Femur (tissue), 1 donor: Measurements from ENCODE around the gene RNF43.

Experiments
- DNase-seq: peaks from one replicate; pipeline ENCODE4 v3.0.0-alpha.2; 2017

RNF43 gene

DNA sequence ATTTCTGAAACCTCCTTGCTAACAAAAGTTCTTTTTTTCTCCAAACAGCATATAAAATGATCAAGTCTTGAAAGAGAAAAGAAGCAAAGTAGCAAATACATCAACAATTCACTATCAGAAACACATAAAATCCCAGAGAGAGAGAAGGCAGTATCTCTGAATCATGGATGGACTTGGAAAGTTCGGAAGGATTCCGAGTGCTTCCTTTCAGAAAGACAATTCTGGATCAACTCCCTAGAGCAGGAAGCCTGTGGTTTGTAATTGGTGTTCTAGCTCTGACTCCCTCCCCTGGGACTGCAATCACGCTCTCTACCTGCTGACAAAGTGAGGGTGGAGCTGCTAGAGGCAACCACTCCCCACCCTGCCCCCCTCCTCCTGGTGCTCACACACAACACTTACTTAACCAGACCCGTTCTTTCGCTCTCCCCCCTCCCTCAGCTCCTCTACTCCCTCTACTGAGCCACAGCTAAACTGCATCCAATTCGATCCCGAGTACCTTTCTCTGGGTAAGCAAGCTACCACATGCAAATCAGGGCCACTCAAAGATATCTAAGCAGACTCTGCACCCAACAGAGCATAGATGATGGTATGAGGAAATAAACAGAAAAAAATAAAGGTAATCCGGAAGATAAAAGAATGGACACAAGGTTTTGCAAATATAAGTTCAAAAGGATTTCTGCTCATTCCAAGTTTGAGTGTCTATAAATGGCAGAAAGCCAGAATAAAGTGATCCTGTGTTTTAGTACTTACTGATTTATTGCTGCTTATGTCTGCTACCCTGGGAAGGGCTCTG is at the start of gene RNF43:
Gene RNF43, minus strand, starts transcription at position 235 of the 793 bp plus-strand sequence. CDS start 1,957 bp downstream, outside the sequence.
- peak; percentile 84 for DNase-seq

- no peak for DNase-seq
Observed at GRCh38 chr17:58455491-58455890, 38.2 kb upstream of the RNF43 start.

DNA sequence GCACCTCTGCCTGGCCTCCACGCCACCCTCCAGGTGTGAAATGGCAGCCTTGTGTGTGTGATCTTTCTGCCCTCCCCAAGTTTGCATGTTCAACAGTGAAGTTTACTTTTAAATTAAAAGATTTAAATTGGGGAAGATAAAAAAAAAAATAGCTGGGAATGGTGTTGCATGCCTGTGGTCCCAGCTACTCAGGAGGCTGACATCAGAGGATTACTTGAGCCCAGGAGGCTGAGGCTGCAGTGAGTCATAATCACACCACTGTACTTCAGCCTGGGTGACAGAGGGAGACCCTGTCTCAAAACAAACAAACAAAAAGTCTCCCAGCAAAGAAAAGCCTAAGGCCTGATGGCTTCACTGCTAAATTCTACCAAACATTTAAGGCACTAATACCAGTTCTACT is 35.4 kb upstream of the RNF43 start:
- no peak for DNase-seq

GRCh38 chr17:58447039-58447975 is 30.0 kb upstream of the RNF43 start:
- peak; percentile 71 for DNase-seq

DNA sequence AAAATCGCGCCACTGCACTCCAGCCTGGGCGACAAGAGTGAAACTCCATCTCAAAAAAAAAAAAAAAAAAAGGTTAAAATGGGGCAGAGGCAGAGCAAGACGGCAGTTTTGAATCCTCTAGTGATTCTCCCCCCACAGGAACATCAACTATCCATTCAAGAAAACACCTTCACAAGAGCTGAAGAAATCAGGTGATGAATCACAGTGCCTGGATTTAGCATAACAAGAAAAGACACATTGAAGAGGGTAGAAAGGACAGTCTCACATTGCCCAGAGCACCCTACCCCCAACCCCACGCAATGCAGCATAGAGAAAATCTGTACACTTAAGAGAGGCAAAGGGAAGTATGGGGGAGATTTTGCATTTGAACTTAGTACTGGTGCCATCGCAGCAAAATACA is 28.8 kb upstream of the RNF43 start:
- no peak for DNase-seq

DNA sequence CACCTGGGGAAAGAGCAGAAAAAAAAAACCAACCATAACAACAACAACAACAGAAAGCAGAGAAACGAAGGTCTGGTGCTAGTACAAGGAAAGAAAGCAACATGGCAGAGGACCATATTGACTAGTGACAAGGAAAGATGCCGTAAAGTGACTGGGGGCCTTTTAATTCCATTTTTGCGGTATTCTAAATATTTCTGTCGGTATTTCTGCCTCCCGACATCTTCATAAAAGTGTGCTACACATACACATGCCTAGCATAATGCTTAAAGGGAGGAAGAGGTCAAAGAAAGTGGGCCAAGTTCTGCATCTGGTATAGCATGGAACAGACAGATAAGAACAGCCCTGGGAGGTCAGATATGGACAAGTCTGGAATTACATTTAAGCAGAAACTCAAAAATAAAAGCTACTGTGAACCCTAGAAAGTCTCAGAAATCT is 19.5 kb upstream of the RNF43 start:
- DNase-seq = no peak

DNA sequence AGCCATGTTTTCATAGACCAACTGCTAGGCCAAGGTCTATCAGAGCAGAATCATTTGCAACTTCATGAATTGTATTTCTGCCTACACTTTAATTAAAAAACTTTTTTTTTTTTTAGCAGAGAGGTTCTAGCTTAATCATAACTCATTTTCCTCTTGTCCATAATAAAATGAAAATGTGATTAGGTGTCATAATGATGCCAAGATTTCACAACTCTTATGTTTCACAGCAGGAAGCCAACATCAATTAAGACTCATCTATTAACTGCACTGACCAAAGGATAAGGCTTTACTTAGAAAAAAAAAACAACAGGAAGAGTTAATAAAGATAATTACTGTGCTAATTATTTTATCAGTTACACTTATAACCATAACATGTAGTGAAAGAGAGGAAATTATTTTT is 18.9 kb upstream of the RNF43 start:
- DNase-seq = no peak

- no peak for DNase-seq
Observed at GRCh38 chr17:58432806-58433573, 15.7 kb upstream of the RNF43 start.

- no peak for DNase-seq
Observed at GRCh38 chr17:58427807-58428206, 10.5 kb upstream of the RNF43 start.

DNA sequence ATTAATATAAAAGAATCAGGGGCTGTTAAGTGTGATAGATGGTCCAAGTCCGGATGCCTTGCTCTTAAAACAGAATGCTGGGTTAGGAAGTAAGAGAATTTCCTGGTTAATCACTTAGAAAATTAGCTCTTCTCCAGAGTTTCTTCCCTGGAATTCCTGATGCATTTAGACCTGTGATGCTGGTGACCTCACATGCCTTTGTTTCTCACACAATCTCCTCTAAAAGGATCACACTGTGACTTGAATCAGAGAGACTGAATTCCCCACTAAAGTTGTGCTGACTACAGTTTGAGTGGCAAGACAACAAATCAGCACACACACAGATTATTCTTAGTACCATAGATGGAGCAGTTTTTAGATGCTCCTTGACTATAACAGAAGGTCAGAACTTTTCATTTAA is 4.4 kb upstream of the RNF43 start:
- DNase-seq = no peak

DNA sequence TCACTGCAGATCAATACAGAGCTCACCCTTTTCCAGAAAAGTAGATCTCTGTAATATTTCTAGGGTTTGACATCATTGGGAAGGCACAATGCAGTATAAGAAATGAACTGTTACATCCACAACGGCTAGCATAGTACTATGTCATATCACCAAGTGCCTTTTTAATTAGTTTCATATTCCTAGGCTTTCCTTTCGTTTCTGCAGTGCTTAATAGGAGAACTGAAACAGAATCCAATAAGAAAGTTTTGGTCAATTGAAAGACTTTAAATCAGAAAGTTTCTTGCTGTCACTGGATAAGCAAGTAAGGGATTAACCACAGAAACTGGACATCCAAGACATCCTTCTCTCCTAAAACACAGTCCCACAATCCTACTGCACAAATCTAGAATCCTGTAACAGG is 3.5 kb upstream of the RNF43 start:
- no peak for DNase-seq

GRCh38 chr17:58416937-58417299 is 416 bp downstream of the RNF43 start:
- no peak for DNase-seq

- no peak for DNase-seq
Observed at GRCh38 chr17:58416396-58416795, 938 bp downstream of the RNF43 start.

GRCh38 chr17:58415371-58416055 is 1.8 kb downstream of the RNF43 start:
- DNase-seq = no peak

- no peak for DNase-seq
Observed at GRCh38 chr17:58414596-58414997, 2.7 kb downstream of the RNF43 start.

DNA sequence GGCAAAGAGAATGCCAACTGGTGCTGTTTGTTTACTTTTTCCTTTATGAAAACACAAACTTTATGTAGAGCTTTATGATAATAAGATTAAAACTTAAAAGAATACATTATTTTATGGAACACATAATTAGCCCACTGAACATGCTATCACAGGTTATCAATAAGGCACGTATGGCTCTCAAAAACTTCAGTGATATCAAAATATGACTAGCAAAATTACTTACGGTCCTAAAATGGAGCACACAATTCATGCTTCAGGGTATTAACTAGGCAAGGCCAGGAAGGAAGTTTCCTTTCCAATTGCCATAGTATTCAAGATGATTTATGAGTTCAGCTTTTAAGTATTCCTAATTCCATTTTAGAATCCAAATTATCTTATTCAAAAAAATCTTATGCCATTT is 3.6 kb downstream of the RNF43 start:
- no peak for DNase-seq

- DNase-seq = no peak
Observed at GRCh38 chr17:58412961-58413586, 4.3 kb downstream of the RNF43 start.

DNA sequence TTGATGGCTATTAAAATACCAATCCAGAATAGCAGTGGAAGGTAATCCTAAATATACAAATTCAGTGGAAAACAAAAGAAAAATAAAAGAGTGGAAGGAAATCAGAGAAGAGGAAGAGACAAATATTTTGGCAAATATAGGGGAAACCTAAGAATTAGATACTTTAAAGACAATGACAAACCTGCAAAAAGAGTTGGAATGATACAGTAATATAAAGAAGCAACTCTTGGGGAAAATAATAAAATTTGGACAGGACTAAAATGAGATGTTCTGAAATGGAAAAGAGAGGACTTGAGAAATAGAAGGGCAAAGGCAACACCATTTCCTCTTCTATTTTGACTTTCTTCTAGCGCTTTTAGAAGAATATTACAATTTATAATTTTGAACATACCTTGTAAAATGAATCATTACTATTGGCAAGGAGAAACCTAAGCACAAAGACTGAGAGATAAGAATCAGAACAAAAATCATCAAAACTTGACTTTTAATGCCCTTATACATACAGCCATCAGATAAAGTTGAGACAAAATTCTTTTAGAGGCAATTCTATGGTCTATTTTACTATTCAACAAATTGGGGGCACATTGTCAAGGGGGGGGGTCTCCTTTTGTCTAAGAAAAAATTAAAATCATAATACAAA is 5.2 kb downstream of the RNF43 start:
- no peak for DNase-seq

DNA sequence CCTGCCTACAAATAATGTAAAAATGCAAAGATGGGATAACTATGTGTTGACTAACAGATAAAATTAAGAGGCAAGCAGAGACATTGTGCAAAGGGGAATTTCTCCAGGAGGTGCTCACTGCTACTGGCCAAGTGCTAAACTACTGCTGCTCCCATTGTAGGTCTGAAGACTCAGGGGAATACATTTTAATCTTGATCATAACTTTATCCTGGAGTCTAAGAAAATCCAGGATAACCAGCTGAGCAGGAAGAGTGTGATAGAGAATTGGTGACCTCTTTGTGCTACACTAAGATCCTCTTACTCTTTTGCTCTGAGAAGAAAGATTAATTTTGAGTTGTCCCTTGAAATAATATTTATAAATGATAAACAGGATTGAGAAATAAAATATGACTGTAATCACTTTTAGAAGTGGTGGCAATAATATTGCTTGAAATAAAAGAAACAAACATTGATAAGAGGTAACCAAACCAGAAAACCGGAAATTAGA is 5.9 kb downstream of the RNF43 start:
- no peak for DNase-seq

DNA sequence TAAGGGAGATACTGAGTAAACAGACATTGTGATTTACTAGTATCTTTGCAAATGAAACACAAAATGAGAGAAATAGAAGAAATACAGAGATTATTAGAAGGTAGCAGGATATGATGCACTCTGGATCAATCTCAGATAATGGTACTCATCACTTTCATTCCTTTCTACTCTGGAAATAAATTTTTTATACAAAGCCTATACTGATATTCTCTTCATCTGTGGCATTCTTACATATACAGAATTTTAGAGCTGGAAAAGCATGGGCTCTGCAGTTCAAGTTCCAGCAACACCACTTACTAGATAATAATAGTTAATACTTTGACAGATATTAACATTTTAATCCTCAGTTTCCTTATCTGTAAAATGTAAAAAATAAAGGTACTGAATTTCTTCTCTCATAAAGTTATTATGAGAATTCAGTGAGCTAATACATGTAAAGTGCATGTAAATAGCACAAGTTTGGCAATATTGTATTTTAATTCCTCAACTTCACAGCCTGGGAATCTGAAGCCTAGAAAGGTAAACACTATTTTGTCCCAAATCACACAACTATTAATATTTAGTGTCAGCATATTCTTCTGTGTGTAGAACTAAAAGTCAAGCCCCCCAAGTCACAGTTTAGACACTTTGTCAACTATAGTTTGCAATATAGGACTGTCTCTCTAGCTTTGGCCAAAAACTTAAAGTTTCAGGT is 6.5 kb downstream of the RNF43 start:
- DNase-seq = no peak

- no peak for DNase-seq
Observed at GRCh38 chr17:58409432-58409831, 7.9 kb downstream of the RNF43 start.
